Measurements from ENCODE around the gene UQCC5. TPM values are rescaled to one million over a fixed set of nuclear protein-coding genes. Genes with fewer than 3 reads are reported as not detected.

The UQCC5 gene
- total RNA-seq, 1 experiment from 2014 or later, result 2.6 TPM

GRCh38 chr3:52503788-52504424 is 32.5 kb upstream of the UQCC5 start:
- no peak for DNase-seq (ENCODE audit: low read depth)

GRCh38 chr3:52504977-52505376 is 31.4 kb upstream of the UQCC5 start:
- no peak for DNase-seq (ENCODE audit: low read depth)

DNA sequence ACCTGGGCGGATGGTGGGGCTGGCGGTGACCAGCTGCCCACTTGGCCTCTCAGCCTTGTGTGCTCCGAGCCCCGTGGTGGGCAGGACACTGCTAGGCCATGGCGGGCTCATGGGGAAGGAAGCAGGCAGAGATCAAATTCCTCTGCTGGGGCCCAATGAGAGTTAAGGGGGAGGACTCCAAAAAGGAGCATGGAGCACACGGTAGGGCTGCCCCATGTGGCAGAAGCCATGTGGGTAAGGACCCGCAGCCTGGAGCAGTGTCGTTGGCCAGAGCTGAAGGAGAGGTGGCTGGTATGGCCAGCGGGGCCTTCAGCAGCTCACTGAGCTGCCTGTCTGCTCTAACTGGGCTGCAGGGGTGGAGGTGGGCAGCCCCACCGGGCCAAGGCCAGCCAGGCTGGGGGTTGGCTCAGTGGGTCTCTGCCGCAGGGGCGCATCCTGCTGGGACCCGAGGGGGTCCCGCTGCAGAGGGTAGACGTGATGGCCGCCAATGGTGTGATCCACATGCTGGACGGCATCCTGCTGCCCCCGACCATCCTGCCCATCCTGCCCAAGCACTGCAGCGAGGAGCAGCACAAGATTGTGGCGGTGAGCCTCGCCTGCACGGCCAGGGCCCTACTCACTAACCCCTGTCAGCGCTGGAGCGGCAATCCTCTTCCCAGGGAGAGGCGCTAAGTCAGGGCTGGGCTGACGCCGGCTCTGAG is 30.0 kb upstream of the UQCC5 start:
- no peak for DNase-seq (ENCODE audit: low read depth)

DNA sequence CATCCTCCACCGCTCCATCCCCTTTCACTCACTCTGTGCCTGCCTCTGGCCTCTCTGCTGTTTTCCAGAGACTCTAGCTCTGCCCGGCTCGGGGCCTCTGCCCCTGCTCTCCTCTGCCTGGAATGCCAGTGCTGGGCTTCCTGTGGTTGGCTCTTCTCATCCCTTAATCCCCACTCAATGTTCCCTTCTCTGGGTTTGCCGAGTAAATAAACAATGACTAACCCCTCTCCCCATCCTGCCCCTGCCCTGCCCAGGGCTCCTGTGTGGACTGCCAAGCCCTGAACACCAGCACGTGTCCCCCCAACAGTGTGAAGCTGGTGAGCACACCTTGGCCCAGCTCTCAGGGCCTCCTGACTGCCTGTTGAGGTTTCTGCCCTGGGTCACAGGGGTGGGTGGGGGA is 29.0 kb upstream of the UQCC5 start:
- peak; percentile 87 for DNase-seq (ENCODE audit: low read depth)

DNA sequence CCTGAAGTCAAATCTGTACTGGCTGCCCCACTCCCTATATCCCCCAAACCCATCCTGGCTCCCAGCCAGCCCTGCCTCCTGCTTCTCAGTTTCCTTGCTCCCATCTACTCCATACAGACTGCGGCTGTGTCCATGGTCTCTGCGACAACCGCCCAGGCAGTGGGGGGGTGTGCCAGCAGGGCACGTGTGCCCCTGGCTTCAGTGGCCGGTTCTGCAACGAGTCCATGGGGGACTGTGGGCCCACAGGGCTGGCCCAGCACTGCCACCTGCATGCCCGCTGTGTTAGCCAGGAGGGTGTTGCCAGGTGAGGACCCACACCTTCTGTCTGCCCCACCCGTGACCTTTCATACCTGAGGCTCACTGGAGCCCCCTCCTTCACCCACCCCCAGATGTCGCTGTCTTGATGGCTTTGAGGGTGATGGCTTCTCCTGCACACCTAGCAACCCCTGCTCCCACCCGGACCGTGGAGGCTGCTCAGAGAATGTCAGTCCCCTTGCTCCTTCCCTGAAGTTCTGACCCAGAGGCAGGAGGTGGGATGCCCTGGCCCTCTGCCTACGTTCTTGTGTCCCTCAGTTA is 26.6 kb upstream of the UQCC5 start:
- no peak for DNase-seq (ENCODE audit: low read depth)

DNA sequence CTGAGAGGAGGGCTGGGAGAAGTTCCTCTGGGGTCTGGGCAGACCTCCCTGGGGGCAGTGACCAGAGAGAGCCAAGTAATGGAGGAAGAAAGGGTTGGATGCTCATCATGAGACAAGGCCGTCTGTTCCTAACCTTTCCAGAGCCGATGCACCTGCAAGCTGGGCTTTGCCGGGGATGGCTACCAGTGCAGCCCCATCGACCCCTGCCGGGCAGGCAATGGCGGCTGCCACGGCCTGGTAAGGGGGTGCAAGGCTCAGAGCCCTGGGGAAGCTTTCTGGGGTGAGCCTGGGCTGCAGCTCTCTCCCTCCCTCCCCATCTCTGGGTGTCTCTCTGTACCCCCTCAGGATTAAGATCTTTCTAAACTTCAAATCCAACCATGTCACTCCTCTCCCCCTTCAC is 24.9 kb upstream of the UQCC5 start:
- DNase-seq (ENCODE audit: low read depth), result no peak

DNA sequence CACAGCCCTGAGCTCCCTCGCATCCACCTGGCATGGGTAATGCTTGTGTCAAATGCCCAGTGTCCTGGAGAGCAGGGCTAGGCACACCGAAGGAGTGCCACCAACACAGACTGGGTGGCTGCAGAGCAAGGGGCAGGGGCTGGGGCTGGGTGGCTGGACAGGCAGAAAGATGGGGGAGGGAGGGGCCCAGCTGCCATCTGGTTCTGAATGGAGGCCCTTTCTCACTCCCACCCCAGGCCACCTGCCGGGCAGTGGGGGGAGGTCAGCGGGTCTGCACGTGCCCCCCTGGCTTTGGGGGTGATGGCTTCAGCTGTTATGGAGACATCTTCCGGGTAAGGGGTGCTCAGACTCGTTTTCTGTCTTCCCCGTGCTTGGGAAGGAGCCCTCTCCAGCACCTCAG is 24.3 kb upstream of the UQCC5 start:
- DNase-seq (ENCODE audit: low read depth), result no peak

- DNase-seq (ENCODE audit: low read depth), result no peak
Observed at GRCh38 chr3:52512727-52513126, 23.7 kb upstream of the UQCC5 start.

DNA sequence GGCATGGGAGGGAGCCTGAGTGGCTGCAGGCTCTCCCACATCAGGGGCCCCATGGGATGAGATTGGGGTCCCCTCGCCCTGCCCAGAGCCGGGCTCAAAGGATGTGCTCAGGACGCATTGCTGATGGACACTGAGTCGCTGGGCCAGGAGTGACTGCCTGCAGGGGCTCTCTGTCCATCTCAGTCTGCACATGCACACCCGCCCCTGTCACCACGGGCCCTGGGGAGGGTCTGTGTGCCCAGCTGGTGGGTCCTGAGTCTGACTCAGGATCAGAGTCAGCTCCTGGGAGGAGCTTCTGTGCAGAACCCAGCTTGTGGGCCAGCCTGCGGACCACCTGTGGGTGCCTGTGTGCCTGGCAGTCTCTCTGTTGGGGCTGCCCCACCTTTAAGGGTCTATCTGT is 23.1 kb upstream of the UQCC5 start:
- no peak for DNase-seq (ENCODE audit: low read depth)

- DNase-seq (ENCODE audit: low read depth), result no peak
Observed at GRCh38 chr3:52514576-52514975, 21.8 kb upstream of the UQCC5 start.

GRCh38 chr3:52515192-52515591 is 21.2 kb upstream of the UQCC5 start:
- DNase-seq (ENCODE audit: low read depth), result no peak

GRCh38 chr3:52516509-52517195 is 19.8 kb upstream of the UQCC5 start:
- no peak for DNase-seq (ENCODE audit: low read depth)

DNA sequence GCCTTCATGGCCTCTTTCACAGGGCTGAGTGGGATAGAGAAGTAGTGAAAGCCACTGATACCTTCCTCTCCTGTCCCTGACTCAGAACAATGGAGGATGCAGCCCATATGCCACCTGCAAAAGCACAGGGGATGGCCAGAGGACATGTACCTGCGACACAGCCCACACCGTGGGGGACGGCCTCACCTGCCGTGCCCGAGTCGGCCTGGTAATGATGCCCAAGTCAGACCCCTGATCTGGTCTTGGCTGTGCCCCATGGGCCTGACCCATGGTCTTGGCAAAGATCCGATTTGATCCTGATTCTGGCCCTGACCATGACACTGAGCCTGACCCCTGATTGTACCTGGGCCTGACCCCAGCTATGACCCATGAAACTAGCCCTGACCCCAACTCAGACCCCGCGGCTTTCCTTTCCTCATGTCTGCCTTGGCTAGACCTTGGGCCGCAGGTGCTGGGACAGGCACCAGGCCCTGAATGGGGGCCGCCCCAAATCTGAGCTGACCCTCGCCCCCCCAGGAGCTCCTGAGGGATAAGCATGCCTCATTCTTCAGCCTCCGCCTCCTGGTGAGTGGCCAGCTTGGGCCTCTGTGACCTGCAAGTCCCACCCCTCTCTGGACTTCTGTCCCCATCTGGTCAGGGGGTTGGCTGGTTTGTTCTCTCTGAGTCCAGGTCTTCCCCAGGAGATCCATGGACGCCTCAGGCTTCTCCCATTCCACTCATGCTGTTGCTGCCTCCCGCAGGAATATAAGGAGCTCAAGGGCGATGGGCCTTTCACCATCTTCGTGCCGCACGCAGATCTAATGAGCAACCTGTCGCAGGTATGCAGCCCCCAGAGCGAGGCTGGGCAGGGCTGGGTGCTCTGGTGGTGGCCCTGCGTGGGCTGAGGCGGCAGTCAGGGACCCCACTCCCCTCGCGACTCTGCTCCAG is 18.3 kb upstream of the UQCC5 start:
- DNase-seq (ENCODE audit: low read depth), result no peak

DNA sequence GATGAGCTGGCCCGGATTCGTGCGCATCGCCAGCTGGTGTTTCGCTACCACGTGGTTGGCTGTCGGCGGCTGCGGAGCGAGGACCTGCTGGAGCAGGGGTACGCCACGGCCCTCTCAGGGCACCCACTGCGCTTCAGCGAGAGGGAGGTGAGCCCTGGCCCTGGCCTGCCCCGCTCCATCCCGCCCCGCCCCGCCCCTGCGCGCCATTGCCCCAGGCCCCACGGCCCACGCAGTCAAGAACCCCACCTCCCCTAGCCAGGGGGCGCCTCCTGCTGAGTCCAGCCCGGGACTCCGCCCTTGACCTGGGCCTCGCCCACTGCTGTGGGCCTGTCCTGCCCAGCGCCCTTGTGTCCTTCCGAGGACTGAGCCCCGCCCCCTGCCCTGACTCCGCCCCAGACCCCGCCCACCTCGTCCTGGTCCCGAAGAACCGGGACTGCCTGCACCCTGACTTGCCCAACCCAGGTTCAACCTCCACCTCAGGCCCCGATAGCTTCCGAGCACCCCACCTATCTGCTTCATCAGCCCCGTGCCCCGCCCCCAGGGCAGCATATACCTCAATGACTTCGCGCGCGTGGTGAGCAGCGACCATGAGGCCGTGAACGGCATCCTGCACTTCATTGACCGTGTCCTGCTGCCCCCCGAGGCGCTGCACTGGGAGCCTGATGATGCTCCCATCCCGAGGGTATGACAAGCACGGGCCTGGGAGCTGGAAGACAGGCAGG is 17.5 kb upstream of the UQCC5 start:
- DNase-seq (ENCODE audit: low read depth), result no peak

- DNase-seq (ENCODE audit: low read depth), result no peak
Observed at GRCh38 chr3:52519445-52520140, 16.8 kb upstream of the UQCC5 start.

GRCh38 chr3:52520141-52520667 is 16.2 kb upstream of the UQCC5 start:
- DNase-seq (ENCODE audit: low read depth), result no peak

GRCh38 chr3:52520716-52521487 is 15.5 kb upstream of the UQCC5 start:
- no peak for DNase-seq (ENCODE audit: low read depth)

- DNase-seq (ENCODE audit: low read depth), result no peak
Observed at GRCh38 chr3:52521488-52521824, 14.9 kb upstream of the UQCC5 start.

DNA sequence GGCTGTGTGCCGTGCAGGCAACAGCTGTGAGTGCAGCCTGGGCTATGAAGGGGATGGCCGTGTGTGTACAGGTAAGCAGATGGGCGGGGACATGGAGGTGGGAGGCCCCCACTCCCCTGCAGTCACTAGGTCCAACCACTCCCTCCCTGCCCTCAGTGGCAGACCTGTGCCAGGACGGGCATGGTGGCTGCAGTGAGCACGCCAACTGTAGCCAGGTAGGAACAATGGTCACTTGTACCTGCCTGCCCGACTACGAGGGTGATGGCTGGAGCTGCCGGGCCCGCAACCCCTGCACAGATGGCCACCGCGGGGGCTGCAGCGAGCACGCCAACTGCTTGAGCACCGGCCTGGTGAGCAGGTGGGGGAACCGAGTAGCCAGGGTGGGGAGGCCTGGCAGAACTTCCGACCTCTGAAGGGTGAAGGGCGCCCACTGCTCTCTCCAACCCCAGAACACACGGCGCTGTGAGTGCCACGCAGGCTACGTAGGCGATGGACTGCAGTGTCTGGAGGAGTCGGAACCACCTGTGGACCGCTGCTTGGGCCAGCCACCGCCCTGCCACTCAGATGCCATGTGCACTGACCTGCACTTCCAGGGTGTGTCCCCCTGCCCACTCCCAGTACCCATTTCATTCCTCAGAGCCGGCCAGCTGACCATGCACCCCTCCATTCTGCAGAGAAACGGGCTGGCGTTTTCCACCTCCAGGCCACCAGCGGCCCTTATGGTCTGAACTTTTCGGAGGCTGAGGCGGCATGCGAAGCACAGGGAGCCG is 14.3 kb upstream of the UQCC5 start:
- no peak for DNase-seq (ENCODE audit: low read depth)
